ENCODE measurements around the gene SLC12A7.

DNA sequence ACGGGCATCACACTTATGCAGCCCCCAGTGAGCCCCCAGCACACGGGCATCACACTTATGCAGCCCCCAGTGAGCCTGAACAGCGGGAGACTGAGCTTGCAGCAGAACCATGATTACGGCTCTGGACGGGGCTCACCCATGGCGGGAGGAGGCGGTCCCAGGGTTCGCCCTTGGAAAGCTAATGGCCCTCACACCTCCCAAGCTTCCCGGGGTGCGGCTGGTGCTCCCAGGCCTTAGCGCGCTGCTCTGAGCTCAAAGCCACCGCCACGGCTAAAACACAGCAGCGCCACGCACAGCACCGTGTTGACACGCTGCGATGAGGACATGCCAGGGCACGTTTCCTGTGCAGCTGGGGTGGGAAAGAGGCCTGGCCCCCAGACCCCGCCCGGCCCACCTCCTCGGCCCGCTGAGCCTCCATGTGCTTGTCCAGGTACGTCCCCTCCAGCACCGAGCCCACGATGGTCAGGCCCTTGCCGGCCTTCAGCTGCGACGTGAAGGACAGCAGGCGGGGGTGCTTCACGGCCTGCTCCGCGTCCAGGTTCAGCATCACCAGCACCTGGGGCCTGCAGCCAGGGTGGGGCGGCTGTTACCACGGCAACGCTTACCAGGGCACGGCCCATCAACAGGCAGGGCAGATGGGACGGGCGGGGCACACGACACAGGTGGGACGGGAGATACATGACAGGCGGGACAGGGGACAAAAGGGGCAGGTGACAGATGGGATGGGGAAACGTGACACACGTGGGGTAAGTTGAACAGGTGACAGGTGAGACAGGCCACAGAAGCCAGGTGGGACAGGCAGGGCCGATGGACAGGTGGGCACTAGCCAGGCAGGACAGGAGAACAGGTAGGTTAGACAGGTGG, 38.4 kb downstream of the SLC12A7 start:
- TF ChIP-seq POLR2A (IDR thresholded peaks at IDR 0.05; ENCODE audit: low read length) (no peak), GATA1 (IDR thresholded peaks at IDR 0.05; ENCODE audit: low read depth, low read length) (no peak)
